CD4-positive, alpha-beta T cell treated with Interleukin-17A for 4 hours (primary cell): ENCODE data around the gene AOPEP.

Experiments
- DNase-seq: peaks from one replicate; pipeline ENCODE4 v3.0.0-alpha.2; 2020; ENCODE audit warnings: mixed read lengths

The AOPEP gene, protein sequence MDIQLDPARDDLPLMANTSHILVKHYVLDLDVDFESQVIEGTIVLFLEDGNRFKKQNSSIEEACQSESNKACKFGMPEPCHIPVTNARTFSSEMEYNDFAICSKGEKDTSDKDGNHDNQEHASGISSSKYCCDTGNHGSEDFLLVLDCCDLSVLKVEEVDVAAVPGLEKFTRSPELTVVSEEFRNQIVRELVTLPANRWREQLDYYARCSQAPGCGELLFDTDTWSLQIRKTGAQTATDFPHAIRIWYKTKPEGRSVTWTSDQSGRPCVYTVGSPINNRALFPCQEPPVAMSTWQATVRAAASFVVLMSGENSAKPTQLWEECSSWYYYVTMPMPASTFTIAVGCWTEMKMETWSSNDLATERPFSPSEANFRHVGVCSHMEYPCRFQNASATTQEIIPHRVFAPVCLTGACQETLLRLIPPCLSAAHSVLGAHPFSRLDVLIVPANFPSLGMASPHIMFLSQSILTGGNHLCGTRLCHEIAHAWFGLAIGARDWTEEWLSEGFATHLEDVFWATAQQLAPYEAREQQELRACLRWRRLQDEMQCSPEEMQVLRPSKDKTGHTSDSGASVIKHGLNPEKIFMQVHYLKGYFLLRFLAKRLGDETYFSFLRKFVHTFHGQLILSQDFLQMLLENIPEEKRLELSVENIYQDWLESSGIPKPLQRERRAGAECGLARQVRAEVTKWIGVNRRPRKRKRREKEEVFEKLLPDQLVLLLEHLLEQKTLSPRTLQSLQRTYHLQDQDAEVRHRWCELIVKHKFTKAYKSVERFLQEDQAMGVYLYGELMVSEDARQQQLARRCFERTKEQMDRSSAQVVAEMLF

DNA sequence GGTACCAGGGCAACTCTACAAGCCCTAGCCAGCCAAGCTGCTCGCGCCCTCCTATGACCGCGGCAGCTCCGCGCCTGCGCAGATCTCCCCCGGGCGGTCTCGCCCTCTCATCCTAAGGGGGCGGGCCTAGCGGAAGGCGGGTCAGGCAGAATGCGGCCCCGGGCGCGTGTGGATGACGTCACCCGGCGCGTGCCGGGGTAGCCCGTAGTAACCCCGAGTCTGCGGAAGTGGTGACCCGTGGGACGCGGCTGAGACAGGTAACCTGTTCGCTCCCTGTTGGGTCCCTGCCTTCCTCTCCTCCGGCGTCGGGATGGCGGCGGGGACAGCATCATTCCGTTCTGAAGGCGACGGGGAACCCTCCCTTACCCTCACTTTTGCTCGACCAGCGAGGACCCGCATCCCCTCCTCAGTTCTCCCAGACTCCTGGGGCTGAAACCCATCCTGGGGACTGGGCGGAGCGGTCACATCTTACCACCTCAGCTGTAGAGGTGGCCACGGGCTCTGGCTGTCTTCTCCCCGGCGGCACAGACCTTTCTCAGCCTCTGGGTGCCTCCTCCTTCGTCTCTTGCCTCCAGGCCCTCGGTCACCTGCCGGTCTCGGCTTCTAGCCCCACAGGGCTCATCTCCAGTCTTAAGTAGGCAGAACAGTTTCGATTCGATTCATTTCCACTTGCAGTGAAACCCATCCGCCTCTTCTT, at the start of gene AOPEP:
Gene AOPEP (plus strand): TSS at position 205 of the 697 bp plus-strand sequence. CDS start 33,085 bp downstream, outside the sequence.
- DNase-seq = peak; percentile 100

DNA sequence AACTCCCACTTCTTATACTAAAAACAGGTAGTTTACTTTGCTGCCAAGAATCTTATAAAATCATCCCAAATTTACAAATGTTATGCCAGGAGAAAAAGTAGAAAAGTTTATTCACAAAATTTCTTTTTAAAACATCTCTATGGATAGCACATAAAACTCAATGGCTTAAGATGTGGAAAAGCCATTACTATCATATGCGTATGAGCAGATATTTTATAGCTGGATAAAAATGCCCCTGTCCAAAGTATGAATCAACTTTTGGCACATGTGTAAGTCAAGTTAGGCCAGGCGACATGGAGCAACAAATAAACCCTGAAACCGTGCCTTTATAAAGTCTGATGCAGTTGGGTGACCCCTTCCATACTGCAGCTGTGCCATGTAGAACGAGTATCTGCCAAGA, 48.6 kb upstream of the AOPEP start:
- DNase-seq = no peak

DNA sequence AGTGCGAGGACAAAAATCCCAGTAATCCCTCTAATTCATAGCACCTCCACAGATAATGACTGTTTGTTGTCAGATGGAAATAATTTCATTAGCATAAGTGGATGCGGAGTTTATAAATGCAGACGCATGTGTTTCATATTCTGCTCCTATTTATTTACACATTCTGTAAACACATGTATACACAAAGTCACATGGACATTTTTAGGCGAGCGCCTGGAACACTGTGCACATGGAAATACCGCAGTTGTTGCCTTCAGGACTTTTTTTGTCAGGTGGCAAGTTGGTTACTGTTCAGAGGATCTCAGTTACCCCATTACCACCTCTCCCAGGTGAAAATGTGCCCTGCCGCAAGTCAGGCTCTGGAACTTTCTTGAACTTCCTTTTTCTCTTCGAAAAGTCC, 46.9 kb upstream of the AOPEP start:
- no peak for DNase-seq

DNA sequence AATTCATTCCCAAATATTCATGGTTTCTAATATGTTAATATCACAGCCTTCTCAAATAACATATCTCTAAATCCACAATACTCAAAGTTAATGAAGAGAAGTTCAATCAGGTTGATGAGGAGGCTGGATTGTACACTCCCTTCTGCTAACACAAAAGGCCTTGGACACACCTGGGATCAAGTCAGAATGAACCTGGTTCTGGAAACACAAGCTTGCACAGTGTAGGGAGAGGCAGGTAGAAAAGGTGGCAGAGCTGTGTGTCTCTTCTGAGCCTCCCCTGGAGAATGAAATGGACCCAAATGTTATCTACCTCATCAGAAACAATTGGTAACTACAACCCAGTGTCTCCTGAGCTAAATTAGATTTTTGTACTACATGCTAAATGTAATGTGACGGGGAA, 46.5 kb upstream of the AOPEP start:
- no peak for DNase-seq

DNA sequence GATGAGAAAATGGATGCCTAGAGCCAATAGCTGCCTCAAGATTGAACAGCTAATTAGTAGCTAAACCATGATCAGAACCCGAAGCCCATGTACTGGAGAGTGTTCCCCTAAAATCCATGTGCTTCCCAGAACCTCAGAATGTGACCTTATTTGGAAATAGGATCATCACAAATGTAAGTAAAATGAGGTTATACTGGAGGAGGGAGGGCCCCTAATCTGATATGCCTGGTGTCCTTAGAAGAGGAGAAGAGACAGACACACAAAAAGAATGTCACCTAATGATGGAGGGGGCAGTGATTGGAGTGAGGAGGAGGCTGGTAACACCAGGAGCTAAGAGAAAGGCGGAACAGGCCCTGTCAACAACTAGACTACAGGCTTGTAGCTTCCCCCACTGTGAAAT, 45.9 kb upstream of the AOPEP start:
- no peak for DNase-seq

DNA sequence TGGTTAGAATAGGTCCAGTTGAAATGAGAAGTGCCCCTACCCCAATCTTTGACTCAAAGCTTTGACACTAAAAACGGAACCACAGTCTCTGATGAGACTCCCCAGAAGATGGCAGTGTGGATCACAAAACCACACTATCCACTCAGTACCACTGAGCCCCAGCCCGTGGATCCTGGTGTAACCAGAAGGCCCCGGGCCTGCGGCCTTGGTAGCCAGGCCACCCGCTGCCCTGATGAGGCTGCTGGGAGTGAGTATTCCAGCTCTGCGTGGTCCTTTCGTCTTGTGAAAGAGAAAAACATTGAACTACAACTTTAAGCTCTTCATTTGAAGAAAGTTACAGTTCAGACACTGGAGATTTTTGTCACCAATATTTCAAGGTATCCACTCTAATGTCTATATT, 45.0 kb upstream of the AOPEP start:
- DNase-seq = peak; percentile 67

DNA sequence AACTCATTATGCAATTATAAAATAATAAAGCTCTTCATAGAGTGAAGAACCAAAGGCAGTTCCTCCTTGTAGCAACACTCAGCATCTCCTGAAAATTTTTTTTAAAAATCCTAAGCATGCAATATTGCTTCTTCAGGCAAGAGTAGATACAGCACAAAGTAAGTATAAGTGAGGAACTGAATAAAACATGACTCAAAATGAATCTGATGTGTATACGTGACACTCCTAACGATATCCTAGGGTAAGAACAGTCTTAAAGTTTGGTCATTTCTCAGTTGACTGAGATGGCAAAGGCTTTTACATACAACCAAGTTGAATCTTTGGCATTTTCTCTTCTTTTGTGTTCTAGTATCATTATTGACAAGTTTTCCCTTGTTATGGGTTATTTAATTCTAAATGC, 41.1 kb upstream of the AOPEP start:
- no peak for DNase-seq

DNA sequence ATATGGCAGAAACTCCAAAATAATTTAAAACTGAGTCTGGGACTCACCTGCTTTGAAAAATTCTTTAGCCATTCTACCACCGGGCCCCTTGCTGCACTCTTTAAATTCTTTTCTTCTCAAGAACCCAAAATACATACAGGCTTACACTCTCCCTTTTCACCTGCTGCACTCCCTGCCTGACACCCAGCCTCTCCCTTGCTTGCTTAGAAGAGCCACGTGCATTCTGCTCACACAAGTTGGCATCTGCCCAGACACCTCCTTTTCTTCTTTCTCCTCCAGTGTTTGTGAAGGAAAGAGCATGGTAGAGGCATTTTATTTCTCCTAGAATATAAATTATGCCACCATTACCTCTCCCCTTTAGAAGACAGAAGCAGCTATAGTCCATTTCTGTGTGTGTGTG, 39.0 kb upstream of the AOPEP start:
- DNase-seq = no peak

DNA sequence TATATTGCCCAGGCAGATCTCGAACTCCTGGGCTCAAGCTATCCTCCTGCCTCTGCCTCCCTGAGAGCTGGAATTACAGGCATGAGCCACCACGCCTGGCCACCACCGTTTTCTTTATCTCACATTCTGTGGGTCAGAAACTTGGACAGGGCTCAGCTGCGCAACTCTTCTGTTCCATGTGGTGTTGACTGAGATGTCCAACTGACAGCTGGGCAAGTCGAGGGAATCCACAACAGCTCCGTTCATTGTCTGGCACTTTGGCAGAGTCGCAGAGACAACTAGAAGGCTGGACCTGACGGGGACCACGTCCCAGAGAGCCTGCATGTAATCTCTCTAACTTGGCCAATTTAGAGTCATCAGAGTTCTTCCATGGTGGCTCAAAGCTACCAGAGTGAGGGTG, 36.2 kb upstream of the AOPEP start:
- no peak for DNase-seq

DNA sequence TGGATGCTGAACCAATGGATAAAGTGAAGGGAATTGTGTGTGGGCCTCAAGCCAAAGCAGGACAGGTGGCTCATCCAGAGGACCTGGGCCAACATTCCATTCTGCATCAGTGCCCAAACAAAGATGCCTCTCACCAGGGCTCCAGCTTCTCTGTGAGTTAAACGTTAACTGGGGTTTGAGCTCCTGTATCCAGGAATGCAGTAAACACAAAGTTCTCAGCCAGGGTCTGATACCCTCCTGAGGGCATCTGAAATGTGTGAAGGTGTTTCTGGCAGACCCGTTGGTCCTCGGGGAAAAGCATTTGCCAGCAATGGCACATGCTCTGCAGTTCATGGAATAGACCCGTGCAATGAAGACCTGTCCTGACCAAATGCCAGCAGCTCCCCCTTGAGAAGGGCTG, 33.9 kb upstream of the AOPEP start:
- no peak for DNase-seq

DNA sequence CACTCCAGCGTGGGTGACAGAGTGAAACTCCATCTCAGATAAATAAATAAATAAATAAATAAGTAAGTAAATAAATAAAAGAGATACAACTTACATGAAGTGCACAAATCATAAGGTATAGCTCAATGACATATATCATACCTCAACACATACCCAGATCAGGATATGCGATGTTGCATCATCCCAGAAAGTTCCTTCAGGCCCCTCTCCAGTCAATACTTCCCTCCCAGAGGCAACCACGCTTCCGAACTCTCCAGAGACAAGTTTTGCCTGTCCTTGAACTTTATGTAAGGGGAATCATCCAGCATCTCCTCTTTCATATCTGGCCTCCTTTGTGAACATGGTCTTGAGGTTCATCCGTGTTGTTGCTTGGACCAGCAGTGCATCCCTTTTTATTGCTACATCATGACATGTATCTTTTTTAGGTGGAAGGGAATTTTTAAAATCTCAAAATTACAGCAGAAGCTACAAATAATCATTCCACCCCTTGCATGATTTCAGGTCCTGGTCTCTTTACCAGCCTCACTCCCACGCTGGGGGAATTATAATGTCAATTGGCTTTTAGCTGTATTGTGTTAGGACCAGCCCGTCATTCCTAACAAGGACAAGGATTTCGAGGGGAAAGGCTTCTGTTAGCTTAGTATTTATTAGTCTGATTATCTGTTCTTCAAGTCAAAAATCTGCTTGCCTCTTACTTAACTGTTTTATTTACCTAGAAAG, 32.9 kb upstream of the AOPEP start:
- DNase-seq = no peak

DNA sequence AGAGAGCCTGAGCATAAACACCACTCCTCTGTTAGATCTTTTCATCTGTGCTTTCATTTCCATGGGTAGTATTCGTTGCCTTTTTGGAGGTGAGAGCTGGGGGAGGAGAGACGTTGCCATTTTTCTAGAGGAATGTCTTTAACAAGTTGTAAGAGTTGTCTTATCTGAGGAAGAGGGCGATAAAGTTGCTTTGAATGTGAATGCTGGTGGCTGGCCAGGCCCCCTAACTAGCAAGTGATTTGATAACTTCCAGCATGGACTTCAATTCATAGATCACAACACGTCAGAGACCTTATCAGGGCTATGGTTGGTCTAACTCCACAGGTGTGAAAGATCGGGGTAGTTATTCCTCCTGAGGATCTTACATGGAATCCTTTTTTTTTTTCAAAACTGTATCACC, 30.0 kb upstream of the AOPEP start:
- DNase-seq = no peak

DNA sequence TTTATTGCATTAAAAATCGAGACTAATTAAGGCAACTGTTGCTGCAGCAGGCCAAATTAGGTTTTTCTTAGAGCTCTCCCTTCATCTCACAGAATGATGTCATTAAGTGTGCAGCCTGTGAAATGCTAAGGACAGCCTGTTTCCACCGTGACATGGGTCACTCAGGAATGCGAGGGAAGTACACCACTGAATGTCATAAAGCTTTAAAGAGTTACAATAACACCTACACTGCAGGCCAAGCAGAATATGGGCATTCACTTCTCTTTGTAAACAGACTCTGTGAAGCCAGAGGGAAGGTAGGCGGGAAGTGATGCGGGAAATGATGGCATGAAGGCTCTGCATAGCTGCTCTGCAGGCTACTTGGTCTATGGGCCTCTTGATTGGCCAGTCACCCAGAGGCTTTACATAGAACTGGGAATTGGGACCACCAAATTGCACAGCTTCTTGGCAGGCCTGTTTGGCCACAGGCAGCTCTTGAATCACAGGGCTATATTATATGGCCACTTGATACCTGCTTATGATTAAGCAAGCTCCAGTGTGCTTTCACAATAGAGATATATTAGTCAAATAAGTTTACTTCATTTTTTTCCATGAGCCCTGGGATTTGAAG, 28.4 kb upstream of the AOPEP start:
- no peak for DNase-seq

DNA sequence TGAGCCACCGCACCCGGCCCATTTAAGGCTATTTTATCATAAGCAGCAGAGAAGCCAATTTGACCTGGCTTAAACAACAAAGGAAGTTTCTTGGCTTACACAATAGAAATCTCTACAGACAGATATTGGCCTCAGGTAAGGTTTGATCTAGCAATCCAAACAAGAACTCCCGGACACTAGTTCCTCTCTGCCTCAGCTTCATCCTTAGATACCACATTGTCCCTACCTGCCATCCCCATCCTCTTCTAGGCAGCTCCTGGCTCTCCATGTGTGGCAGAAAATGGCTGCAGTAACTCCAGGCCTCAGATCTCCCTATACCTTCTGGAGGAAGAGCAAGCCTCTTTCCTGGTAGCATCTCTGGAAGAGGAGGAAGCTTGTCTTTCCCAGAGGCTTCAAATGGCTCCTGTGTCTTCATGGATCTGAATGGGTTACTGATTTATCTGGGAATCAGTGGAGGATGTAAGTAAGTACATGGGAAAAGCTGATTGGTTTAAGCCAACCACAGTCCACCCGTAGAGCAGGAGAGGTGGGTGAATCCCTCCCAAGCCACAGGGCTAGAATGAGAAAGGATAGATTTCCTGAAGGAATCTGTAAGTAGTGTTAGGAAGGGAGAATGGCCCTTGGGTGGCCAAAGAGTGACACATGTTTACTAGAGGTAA, 26.7 kb upstream of the AOPEP start:
- no peak for DNase-seq

DNA sequence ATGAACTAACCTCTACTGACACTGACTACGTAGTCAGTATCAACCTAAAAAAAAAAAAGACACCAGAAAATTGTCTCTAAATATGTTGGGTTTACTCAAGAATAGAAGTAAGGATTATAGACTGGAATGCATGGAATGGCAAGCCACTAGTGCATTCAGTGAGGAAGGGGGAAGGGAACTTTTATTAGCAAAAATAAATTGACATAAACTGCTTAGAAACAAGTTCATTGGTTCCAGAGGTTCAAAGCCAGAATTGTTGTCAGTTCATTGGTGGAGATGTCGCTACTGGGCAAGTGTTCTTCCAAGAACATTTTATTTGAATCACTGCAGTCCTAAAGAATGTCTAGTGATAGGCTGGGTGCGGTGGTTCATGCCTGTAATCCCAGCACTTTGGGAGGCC, 26.1 kb upstream of the AOPEP start:
- DNase-seq = no peak

DNA sequence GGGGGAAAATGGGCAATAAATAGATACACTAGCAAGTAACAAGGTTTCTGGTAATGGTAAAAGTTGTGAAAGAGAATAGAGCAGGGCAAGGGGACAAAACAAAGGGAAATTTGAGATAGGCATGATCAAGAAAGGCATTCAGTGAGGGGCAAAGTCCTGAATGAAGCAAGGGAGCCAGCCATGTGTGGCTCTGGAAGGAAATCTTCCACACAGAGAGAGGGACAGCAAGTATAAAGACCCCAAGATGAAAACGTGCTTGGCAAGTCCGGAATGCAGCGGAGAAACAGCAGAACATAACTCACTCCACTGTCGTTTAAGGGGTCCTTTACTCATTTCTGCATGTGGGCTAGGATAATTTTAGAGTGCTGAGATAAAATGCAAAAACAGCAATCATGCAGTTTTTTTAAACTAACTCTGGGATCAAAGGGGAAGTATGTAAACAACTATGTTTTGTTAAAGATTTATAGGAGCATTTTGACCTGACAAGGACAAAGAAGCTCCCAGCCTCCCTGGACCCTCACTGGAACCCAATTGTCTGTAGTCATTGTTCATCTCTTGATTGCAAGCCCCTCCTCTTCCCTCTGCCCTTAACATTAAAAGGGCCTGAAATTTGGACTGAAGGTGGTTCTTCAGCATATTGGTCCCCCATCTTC, 22.9 kb upstream of the AOPEP start:
- no peak for DNase-seq

DNA sequence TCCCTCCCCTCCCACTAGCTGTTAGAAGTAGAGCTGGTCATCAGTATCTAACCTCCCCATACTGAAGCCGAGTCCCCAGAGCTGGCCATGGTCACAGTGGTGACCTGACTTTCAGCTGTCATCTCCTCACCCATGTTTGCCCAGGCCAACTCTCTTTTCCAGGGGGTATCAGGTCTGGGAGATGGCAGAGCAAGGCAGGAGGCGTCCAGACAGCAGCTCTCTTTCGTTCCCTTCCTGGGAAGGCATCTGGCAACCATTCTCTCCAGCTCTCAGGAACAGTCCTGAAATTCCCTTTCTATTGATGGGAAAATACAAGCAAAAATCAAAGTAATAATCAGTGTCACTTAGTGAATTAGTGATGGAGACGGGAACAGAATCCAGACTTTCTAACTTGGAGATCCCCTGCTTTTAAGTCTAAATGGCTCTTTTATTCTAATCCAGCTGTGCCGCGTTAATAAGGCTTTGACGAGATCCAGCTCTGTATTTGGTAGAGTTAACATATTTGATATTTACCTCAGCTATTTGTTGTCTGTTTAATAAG, 21.3 kb upstream of the AOPEP start:
- DNase-seq = no peak

DNA sequence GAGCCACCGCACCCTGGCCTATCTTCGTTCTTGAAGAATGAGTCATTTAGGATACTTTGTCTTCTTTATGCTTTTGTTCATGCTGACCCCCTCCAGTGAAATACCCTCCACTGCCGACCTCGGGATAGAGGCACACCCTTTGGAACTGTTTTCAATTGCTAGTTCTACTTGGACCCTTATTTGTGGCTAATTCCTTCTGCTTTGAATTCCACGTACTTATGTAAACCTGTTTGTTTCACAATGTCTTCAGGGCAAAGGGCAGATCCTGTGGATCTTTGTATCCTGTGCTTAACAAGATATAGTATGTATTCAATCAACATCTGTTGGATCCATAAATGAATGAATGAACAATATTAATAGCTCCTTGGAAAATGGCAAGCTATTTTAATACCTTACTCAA, 19.6 kb upstream of the AOPEP start:
- no peak for DNase-seq

DNA sequence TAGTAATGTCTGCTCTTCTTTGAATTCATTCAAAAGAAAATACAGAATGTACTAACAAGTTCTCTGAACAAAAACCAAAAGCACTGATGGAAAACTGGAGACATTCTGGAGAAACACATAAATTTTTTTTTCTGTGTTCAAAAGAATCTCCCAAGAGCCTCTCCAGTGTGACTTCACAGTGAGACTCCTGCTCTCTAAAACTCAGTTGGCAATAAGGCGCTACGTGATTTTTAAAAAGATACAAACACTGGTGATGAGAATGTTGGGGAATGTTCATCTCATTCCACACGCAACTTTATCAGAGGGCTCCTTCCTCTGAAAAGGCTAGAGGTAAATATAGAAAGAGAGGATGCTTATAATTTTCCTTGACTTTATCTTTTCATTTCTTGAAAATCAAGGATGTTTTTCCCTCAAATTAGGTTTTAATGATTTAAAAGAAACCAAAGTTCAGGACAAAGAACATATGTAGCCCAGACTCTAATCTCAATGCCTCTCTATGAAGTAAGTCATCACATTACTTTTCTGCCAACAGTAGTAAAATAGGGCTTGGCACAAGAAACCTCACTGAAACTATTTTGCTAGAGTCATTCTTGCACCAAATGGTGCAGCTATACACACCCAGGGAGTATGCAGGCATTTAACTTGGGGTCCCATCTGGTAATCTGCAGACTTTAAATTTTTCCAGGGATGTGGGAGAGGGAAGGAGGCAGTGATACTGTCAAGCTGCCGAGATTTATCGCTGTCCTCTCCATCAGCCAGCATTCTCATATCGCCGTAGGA, 12.9 kb upstream of the AOPEP start:
- no peak for DNase-seq

DNA sequence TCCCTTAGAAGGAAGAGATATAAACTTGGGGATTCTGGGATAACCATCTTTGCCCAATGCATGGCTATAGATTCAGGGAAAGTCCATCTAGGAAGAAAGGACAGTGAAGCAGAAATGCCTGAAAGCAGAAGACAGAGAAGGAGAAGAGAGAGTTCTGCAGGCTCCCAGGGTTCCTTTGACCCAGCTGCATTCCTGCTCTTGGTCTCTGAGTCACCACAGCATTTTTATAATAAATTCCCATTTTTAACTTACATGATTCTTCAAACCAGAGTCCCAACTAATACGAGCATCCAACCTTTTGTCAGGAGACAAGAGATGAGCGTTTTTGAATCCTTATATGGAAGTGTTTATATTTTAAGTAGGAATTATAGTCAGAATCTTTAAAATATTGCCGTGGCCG, 12.0 kb upstream of the AOPEP start:
- DNase-seq = no peak
